PFSK-1 (cell line): Measurements from ENCODE around the gene IYD.

Experiments
- FOXP2 ChIP-seq: optimal IDR thresholded peaks from 2 replicates; pipeline ENCODE3; 2011; ENCODE audit warnings: borderline replicate concordance, control low read depth, inconsistent platforms; ENCODE audit not compliant: insufficient read depth; ENCODE audit errors: extremely low read length, extremely low read depth
- POLR2AphosphoS5 ChIP-seq: IDR thresholded peaks from 2 replicates; pipeline ENCODE4 v1.6.1; 2012; ENCODE audit warnings: low read depth, mild to moderate bottlenecking, control low read depth, low read length, moderate library complexity
- SIN3A ChIP-seq: IDR thresholded peaks from 2 replicates; pipeline ENCODE4 v1.6.1; 2012; ENCODE audit warnings: mild to moderate bottlenecking, low read length, moderate library complexity, borderline replicate concordance; ENCODE audit not compliant: insufficient read depth
- TAF1 ChIP-seq: IDR thresholded peaks from 2 replicates; pipeline ENCODE4 v1.6.1; 2012; ENCODE audit warnings: low read length, control low read depth, borderline replicate concordance; ENCODE audit not compliant: insufficient read depth
- TF ChIP-seq, protein P1 (sequence below), 2 experiments: IDR thresholded peaks; 2 replicates each; pipeline versions ENCODE4 v1.6.1 to v1.8.0; 2011 to 2012; ENCODE audit warnings: low read depth in 2 of 2, low read length in 2 of 2, control low read depth in 1 of 2, inconsistent platforms in 1 of 2, mild to moderate bottlenecking in 1 of 2, moderate library complexity in 1 of 2; ENCODE audit not compliant: insufficient read depth in 1 of 2

IYD gene

DNA sequence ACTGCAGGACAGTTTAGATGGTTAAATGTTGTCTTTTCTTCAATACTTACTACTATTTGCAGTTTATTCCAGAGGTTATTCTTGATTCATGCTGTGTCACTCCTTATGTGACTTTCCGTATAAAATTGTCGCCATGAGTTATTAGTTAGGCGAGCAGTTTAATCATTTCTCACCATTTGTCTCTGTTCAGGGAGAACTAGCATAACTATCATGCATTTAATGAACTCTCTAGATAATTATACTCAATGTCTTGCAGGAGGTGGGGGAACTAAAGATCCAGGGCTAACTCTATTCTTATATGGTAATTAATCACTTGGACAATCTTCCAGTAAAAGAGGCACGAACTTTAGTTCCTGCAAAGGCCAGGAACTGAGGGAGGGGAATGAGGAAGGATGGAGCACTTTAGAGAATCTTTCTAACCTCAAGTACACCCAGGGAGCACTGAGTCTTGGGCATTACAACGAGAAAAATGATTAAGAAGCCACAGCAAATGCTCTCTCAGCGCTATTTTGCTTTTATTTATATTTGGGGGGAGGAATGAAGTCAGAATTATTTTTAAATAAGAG is 58.3 kb downstream of the IYD start:
- no peak for TF ChIP-seq POLR2AphosphoS5
- TF ChIP-seq FOXP2, result no peak
- TF ChIP-seq SIN3A, result no peak
- TF ChIP-seq, protein P1, sequence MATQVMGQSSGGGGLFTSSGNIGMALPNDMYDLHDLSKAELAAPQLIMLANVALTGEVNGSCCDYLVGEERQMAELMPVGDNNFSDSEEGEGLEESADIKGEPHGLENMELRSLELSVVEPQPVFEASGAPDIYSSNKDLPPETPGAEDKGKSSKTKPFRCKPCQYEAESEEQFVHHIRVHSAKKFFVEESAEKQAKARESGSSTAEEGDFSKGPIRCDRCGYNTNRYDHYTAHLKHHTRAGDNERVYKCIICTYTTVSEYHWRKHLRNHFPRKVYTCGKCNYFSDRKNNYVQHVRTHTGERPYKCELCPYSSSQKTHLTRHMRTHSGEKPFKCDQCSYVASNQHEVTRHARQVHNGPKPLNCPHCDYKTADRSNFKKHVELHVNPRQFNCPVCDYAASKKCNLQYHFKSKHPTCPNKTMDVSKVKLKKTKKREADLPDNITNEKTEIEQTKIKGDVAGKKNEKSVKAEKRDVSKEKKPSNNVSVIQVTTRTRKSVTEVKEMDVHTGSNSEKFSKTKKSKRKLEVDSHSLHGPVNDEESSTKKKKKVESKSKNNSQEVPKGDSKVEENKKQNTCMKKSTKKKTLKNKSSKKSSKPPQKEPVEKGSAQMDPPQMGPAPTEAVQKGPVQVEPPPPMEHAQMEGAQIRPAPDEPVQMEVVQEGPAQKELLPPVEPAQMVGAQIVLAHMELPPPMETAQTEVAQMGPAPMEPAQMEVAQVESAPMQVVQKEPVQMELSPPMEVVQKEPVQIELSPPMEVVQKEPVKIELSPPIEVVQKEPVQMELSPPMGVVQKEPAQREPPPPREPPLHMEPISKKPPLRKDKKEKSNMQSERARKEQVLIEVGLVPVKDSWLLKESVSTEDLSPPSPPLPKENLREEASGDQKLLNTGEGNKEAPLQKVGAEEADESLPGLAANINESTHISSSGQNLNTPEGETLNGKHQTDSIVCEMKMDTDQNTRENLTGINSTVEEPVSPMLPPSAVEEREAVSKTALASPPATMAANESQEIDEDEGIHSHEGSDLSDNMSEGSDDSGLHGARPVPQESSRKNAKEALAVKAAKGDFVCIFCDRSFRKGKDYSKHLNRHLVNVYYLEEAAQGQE (IDR thresholded peaks at IDR 0.05; ENCODE audit: insufficient read depth in 1 of 2, low read depth in 2 of 2, low read length in 2 of 2), result no peak
- no peak for TF ChIP-seq TAF1

DNA sequence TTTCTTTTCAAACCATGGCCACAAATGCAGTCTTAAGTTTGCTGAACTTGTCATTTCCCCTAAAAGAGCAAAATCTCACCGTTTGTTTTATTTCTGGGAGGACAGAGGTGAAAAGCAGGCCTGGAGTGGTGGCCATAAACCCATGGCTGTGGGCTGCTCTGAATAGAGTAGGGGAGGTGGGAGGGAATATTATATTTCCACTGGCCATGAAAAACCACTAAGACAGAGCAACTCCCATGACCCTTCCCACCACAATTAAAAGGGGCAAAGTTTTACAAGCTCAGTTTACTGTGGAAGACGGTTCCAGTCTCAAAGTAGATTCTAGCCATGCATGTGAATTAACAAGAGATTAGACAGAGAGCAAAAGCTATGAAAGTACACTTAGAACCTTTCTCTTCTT is 59.0 kb downstream of the IYD start:
- no peak for TF ChIP-seq TAF1
- no peak for TF ChIP-seq FOXP2
- TF ChIP-seq, protein P1 (IDR thresholded peaks at IDR 0.05; ENCODE audit: insufficient read depth in 1 of 2, low read depth in 2 of 2, low read length in 2 of 2), result no peak
- TF ChIP-seq SIN3A, result no peak

DNA sequence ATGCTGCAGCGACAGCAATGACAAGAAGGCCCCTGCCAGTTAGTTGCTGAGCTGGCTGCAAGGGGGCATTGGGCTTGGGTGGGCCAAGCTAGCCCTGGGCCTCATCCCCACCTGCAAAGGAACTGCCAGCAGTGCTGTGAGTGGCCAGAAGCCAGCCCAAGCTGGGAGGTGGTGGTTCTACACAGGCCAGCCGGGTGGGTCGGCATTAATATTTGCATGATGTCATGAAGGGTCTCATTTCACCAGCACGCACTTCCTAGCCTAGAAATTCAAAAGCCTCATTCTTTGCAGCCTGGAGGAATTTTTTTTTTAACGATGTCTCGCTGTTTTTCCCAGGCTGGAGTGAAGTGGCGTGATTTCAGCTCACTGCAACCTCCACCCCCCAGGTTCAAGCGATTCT is 62.0 kb downstream of the IYD start:
- TF ChIP-seq TAF1 (no peak), FOXP2 (no peak), SIN3A (no peak), POLR2AphosphoS5 (no peak)
- TF ChIP-seq, protein P1 (IDR thresholded peaks at IDR 0.05; ENCODE audit: insufficient read depth in 1 of 2, low read depth in 2 of 2, low read length in 2 of 2), result no peak

DNA sequence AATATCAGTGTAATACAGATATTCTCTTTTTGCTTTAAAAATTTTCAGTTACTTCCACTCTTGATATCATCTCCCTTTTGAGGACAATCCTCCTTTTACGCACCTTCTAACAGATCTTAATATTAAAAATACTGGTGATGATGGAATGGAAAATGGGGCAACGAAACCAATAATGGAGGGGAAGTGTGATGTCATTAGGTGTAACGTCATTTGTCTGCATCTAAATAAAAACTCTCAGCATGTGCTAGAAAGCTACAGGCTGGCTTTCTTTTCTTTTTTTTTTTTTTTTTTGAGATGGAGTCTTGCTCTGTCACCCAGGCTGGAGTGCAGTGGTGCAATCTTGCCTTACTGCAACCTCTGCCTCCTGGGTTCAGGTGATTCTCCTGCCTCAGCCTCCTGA is 66.5 kb downstream of the IYD start:
- TF ChIP-seq SIN3A (no peak), POLR2AphosphoS5 (no peak), TAF1 (no peak), FOXP2 (no peak)
- TF ChIP-seq, protein P1 (IDR thresholded peaks at IDR 0.05; ENCODE audit: insufficient read depth in 1 of 2, low read depth in 2 of 2, low read length in 2 of 2), result no peak

DNA sequence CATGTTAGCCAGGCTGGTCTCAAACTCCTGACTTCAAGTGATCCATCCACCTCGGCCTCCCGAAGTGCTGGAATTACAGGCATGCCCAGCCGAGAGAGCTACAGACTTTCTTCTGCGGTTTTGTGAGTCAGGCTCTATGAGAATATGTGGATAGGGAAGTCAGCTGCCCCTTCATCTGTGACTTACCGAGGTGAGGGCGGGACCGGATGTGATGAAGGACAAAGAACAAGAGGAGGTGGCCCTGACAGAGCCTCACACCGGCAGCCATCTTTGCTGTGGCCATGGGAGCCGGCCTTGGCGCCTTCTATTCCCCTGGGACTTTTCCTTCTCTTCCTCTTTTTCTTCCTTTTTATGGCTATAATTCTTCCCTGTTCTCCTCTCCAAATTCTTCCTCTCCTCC is 67.0 kb downstream of the IYD start:
- TF ChIP-seq FOXP2, result no peak
- no peak for TF ChIP-seq TAF1
- TF ChIP-seq, protein P1 (IDR thresholded peaks at IDR 0.05; ENCODE audit: insufficient read depth in 1 of 2, low read depth in 2 of 2, low read length in 2 of 2), result no peak
- no peak for TF ChIP-seq POLR2AphosphoS5
- no peak for TF ChIP-seq SIN3A
